Adrenal gland (tissue), 12 donors: Measurements from ENCODE around the gene SRGAP2C. TPM values are rescaled to one million over a fixed set of nuclear protein-coding genes. Genes with fewer than 3 reads are reported as not detected.
"Not testable (repeated sequence)": the region's sequence is repeated elsewhere in the genome, so short reads cannot be mapped to it uniquely, and the experiment has no call there.

Source experiments
- DNase-seq, 7 donors: peaks; one replicate each; pipeline ENCODE4 v3.0.0-alpha.2; 2019 to 2020
- H3K27ac ChIP-seq, 5 donors: fragments of 200-600 bp; sonication (generic) in 4 of 5; 1 replicate in 3 of 5; 2 replicates in 2 of 5; pipeline versions ENCODE4 v1.5.1 to v1.8.0; 2016 to 2020; ENCODE audit warnings: mild to moderate bottlenecking in 1 of 5
- H3K27me3 ChIP-seq: fragments of 200-600 bp; 2 replicates; pipeline ENCODE4 v1.8.0; 2021
- H3K36me3 ChIP-seq, 2 donors: fragments of 200-600 bp; replicated peaks in 1 of 2; 1 replicate in 1 of 2; 2 replicates in 1 of 2; pipeline versions ENCODE4 v1.5.1 to v1.8.0; 2018 to 2022
- H3K4me1 ChIP-seq, 2 donors: fragments of 200-600 bp; replicated peaks in 1 of 2; 1 replicate in 1 of 2; 2 replicates in 1 of 2; pipeline versions ENCODE4 v1.5.1 to v1.8.0; 2018 to 2021
- H3K4me3 ChIP-seq, 4 donors: fragments of 200-600 bp; sonication (generic) in 3 of 4; one replicate each; pipeline ENCODE4 v1.5.1; 2016 to 2018
- H3K9me3 ChIP-seq, 3 donors: fragments of 200-600 bp; sonication (generic) in 1 of 3; replicated peaks in 1 of 3; 1 replicate in 2 of 3; 2 replicates in 1 of 3; pipeline versions ENCODE4 v1.5.1 to v1.8.0; 2016 to 2021
- WGBS, 4 donors: extraction: QIAGEN DNeasy Blood & Tissue Kit in 2 of 4; methylation state at CpG; one replicate each; pipeline versions ENCODE4 v1.1.5 to v1.1.7; 2013 to 2017; 5-methylcytosine and 5-hydroxymethylcytosine counted together
- intact Hi-C, 2 donors: fragments of 100-400 bp; cut with DNase I; formaldehyde crosslinking; loops; one replicate each; pipeline versions ENCODE4 v1.14.1 to v1.15.0; 2022 to 2023
- polyA plus RNA-seq, 3 donors: library from polyadenylated mRNA; stranded (reverse); fragments of 200-250 nt in 2 of 3; fragments of 350-450 nt in 1 of 3; fragmentation: Illumina TruSeq in 1 of 3; extraction: RNeasy Lipid Tissue Mini Kit (QIAGEN cat#74804) in 1 of 3; gene quantifications; one replicate each; pipeline ENCODE4 v1.2.3, GENCODE V29; 2013 to 2014
- total RNA-seq, 9 donors: library from RNA; depleted of rRNA in 4 of 9; stranded (reverse); fragments of >200 nt in 4 of 9; fragments of 120-200 nt in 1 of 9; fragmentation: NEBNext Ultra II Directional in 1 of 9; extraction: Animal tissue kit (Norgen Biotek cat#: 25700) in 1 of 9; gene quantifications; one replicate each; pipeline versions ENCODE4 v1.1.0 to v1.2.4, GENCODE V29; 2013 to 2023
- donor health status: healthy with polysubstance abuse.
- donor health status: Bipolar disorder and iron deficiency.
- donor health status: DM: yes; HTN: yes; CAD: no.
- donor health status: DM: no; HTN: no; CAD: no.
- donor health status: DM: no; HTN: no; CAD: no.
- donor health status: DM: yes; HTN: yes; CAD: no.

Gene SRGAP2C
- total and polyA plus RNA-seq, 12 donors, result 4.1 to 66.2 (median 23.6) TPM

DNA sequence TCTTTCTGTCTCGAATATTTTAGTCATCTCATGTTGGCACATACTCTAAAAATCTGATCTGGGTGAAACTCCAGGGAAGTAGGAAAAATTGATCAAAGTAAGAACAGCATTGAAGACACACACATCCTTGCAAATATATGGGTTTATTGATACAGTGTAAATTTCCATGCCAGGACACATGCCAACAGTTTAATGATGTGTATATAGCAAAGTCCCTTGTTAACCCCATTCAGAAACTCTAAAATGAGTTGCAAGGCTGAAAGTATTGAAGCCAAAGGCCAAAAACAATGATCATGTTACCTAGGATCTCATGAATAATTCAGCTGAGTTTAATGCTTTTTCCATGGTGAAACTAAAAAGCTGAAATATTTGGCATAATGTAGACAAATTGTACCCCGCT is 61.6 kb downstream of the SRGAP2C start:
- H3K27ac ChIP-seq, H3K4me3 ChIP-seq, H3K4me1 ChIP-seq, H3K36me3 ChIP-seq, H3K27me3 ChIP-seq, H3K9me3 ChIP-seq, DNase-seq, intact Hi-C loops: not testable (repeated sequence)
- WGBS, 4 donors, result no CpG with 5 or more reads among the region's 2 CpGs

DNA sequence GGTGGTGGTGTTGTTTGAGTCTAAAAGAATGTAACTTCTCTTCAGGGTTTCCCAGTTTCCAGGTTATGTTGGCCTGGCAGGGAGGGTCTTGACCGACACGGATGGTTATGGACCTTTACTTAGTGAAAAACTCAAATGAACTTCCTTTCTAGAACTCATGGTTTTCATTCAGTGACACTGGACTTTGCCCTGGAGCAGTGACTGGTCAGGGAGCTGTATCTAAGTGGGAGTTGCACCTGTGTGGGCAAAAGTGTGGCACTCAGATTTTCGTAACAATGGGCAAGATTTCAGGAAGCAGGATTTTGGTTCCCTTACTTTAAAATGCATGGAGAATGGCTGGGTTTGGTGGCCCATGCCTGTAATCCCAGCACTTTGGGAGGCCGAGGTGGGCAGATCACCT is 67.9 kb downstream of the SRGAP2C start:
- H3K4me3 ChIP-seq, DNase-seq, H3K4me1 ChIP-seq, intact Hi-C loops, H3K27me3 ChIP-seq, H3K27ac ChIP-seq, H3K36me3 ChIP-seq, H3K9me3 ChIP-seq: not testable (repeated sequence)
- no CpG with 5 or more reads among the region's 4 CpGs for WGBS, 4 donors

DNA sequence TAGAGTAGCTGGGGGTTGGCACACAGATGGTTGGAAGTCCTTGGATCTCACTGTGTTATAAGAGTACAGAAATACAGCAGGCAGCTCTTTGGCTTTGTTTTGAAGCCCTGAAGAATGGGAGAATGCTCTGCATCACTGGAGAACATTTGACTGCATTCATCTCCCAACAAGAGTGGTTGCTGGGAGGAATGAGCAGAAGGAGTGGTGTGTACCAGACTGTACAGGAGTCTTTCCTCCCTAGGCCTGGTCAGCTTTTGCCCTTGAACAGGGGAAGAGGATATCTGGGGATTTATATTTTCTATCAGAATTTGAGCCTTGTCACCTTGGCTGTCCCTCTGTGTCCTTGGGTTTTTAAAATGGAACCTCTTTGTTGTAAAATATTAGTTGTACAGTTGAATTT is 69.8 kb downstream of the SRGAP2C start:
- H3K4me1 ChIP-seq, H3K27me3 ChIP-seq, DNase-seq, H3K9me3 ChIP-seq, H3K4me3 ChIP-seq, H3K36me3 ChIP-seq, H3K27ac ChIP-seq, intact Hi-C loops: not testable (repeated sequence)

DNA sequence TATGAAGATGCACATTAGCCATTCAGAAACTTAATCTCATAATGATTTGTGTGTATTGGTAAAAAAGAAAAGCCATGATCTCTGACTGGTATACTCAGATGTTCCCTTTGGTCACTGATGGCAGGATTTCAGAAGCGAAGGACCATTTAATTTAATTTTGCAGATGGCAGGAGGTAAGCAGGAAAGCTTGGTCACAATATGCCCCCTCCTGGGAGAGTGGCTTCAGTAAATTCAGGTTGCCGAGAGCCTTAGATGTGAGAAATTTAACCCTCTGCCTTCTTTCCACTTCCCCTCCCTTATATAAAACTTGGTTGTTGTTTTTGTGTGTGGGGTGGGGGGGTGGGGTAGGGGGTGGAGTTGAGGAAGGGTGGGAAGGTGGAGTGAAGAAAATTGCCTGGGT is 72.9 kb downstream of the SRGAP2C start:
- intact Hi-C loops, DNase-seq, H3K27me3 ChIP-seq, H3K4me1 ChIP-seq, H3K36me3 ChIP-seq, H3K9me3 ChIP-seq, H3K4me3 ChIP-seq, H3K27ac ChIP-seq: not testable (repeated sequence)
- no CpG with 5 or more reads among the region's 2 CpGs for WGBS, 4 donors

DNA sequence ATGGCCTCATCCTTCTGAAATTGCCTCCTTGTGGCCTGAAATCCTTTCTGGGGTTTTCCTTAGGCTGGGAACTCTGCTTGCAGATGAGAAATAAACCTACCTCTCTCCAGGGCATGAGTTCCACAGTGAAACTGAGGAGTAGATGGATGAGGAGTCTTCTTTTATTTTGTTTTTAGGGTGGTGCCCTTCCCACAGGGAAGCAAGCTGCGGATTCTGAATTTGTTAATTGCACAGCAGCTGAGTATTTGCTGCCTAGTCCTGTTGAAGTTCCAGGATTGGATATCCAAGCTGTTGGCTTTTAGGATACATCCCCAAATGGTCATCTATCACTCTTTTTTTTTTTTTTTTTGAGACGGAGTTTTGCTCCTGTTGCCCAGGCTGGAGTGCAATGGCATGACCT is 73.4 kb downstream of the SRGAP2C start:
- H3K36me3 ChIP-seq, H3K4me3 ChIP-seq, H3K27me3 ChIP-seq, H3K27ac ChIP-seq, H3K9me3 ChIP-seq, intact Hi-C loops, H3K4me1 ChIP-seq, DNase-seq: not testable (repeated sequence)
- WGBS, 4 donors, result 13 to 64% (median 33%) methylated on average over 1 to 2 of the region's 2 CpGs; no CpG with 5 or more reads in 1 of the 4 donors

DNA sequence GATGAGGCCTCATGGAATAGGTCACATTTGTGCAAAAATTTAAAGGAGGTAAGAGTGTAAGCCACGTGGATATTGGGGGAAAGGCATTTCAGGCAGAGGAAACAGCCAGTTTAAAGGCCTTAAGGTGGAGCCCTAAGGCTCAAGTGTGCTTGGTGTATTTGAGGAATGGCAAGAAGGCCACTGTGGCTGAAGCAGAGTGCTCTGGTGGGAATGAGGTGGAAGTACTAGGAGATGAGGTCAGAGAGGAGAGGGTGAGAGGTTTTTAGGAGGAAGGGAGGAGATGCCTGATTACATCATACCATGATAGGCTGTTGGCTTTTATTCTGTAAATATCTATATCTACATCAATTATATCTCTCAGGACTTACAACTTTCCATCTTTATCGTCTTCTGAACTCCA is 75.4 kb downstream of the SRGAP2C start:
- DNase-seq, H3K27ac ChIP-seq, H3K27me3 ChIP-seq, H3K9me3 ChIP-seq, H3K4me3 ChIP-seq, intact Hi-C loops, H3K4me1 ChIP-seq, H3K36me3 ChIP-seq: not testable (repeated sequence)
- WGBS, 4 donors, result 78 to 95% (median 85%) methylated on average over 1 to 2 of the region's 2 CpGs

DNA sequence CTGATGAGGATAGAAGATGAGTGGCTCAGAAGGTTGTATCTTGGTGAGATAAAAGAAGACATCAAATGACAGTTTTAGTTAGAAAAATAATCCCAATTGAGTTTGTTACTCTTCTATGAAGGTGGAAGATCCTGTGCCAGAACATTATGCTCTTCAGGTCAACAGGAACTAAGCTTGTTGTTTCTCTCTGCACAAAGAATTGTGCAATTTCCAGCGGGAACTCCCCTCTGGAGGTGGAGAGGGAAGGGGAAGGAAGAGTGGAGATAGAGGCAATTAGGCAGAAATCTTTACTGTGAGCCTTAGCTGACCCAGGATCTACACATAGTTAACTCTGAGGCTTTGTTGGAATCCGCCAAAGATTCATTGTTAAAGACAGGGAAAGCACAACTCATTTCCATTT is 77.4 kb downstream of the SRGAP2C start:
- H3K4me1 ChIP-seq, H3K4me3 ChIP-seq, DNase-seq, H3K27ac ChIP-seq, intact Hi-C loops, H3K9me3 ChIP-seq, H3K27me3 ChIP-seq, H3K36me3 ChIP-seq: not testable (repeated sequence)
- WGBS, 4 donors, result 52 to 88% (median 78%) methylated on average over 1 to 2 of the region's 2 CpGs; no CpG with 5 or more reads in 1 of the 4 donors

DNA sequence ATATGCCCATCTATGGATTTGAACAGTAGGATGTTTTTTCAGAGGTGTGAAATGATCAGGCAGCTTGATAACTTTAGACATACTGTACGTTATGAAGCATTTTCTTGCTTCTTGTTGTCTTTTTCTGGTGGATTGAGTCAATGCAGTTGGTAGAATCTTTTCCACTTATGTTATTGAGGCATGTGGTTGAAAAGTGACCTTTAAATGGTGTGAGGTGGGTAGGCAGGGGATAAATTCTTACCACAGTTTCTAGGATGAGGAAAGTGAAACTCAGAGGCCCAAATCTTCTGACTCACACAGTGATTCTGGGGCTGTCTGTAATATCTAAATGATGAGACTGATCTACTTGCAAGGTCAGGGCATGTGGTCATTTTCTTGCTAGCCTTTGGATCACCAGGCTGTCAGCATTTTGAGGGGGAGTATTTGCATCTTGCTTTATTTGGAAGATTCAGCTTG is 79.0 kb downstream of the SRGAP2C start:
- peak in 2 of 7 donors; percentile 34 to 40 for DNase-seq
- H3K9me3 ChIP-seq, H3K27me3 ChIP-seq, intact Hi-C loops, H3K4me3 ChIP-seq, H3K36me3 ChIP-seq, H3K4me1 ChIP-seq: not testable (repeated sequence)
- WGBS, 4 donors, result no CpG with 5 or more reads among the region's 1 CpG
- peak overlapping the region in 1 of 5 donors; percentile 26 for H3K27ac ChIP-seq

DNA sequence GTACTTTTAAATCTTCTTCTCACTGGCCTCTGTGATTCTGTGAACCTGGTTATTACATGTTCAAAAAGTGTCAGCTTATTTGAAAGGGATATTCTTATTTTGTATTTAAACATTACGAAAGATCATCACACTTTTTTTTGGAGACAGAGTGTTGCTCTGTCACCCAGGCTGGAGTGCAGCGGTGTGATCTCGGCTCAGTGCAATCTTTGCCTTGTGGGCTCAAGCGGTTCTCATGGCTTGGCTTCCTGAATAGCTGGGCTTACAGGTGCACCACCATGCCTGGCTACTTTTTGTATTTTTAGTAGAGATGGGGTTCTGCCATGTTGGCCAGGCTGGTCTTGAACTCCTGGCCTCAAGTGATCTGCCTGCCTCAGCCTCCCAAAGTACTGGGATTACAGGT is 82.3 kb downstream of the SRGAP2C start:
- H3K27me3 ChIP-seq, DNase-seq, H3K27ac ChIP-seq, H3K4me1 ChIP-seq, H3K4me3 ChIP-seq, H3K36me3 ChIP-seq, H3K9me3 ChIP-seq, intact Hi-C loops: not testable (repeated sequence)
- 91 to 100% methylated on average over 1 to 2 of the region's 4 CpGs; no CpG with 5 or more reads in 2 of the 4 donors for WGBS, 4 donors

DNA sequence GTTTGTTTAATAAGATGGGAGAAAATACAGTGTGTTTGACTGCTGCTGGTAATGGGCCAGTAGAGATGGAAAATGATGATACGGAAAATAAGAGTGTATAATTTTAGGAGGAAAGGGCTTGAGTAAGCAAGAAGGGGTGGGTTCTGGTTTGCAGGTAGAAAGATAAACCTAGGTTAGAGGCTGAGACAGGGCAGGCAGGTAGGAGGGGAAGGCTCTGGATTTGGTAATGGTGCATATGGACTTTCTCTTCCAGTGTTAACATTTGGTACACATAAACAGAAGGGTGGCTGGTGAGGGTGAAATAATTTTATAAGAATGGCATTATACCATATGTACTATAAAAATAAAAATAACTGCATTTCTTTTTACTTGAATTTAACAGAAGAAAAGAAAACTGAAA is 84.5 kb downstream of the SRGAP2C start:
- DNase-seq, H3K36me3 ChIP-seq, intact Hi-C loops, H3K4me3 ChIP-seq, H3K4me1 ChIP-seq, H3K27ac ChIP-seq, H3K27me3 ChIP-seq, H3K9me3 ChIP-seq: not testable (repeated sequence)
- WGBS, 4 donors, result no CpG with 5 or more reads among the region's 1 CpG

DNA sequence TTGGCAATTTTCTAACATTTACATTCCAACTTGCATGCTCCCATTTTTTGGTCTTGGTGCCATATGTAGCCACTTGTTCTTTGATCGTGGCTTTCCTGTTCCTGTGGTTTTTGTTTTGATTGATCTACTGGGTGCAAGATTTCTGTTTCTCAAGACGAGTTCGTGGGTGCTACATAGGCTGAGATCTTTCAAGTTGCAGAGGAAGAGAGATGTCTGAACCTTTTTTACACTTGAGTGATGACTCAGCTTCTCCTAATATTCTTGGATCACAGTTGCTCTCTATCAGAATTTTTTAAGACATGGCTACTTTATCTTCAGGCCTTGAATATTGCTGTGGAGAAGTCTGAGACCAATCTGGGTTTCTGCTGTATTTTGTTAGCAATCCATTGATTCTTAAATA is 85.2 kb downstream of the SRGAP2C start:
- 0% methylated on average over 1 of the region's 3 CpGs; no CpG with 5 or more reads in 3 of the 4 donors for WGBS, 4 donors
- H3K27ac ChIP-seq, H3K4me3 ChIP-seq, H3K4me1 ChIP-seq, H3K36me3 ChIP-seq, intact Hi-C loops, DNase-seq, H3K27me3 ChIP-seq, H3K9me3 ChIP-seq: not testable (repeated sequence)

DNA sequence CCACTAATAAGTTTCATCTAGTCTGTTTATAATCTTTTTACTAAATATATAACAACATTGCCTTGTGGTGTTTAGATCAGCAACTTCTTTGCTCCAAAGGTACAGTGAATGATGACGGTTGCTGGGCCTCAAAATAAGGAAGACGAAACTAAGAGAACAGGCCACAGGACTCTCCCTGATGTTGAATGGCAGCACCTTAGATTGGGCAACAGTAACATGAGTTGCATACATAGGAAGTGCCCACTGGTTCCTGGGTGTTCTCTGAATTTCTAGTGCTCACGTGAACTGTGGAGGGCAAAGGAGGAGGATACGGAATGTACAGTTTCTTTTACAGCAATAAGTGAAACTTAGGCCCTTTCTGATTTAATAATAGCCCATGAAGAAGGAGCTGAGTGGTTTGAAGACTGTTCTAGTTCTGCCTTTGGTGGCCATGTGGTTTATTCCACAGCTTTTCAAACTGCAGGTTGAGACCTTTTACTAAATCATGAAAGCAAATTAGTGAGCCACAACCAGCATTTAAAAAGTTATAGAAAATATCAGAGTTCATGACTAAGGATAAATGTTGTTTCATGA is 86.5 kb downstream of the SRGAP2C start:
- H3K9me3 ChIP-seq, H3K4me1 ChIP-seq, intact Hi-C loops, H3K27me3 ChIP-seq, H3K27ac ChIP-seq, H3K4me3 ChIP-seq, H3K36me3 ChIP-seq, DNase-seq: not testable (repeated sequence)
- 79 to 88% (median 84%) methylated on average over 1 to 2 of the region's 4 CpGs for WGBS, 4 donors
